Fibroblast of mammary gland (primary cell): ENCODE data around the gene SHISA4.

ENCODE experiments used
- DNase-seq: peaks from one replicate; pipeline ENCODE4 v3.0.0-alpha.2; 2010; ENCODE audit warnings: low read depth
- H3K4me3 ChIP-seq: 2 replicates; pipeline ENCODE4 v1.5.1; 2011; ENCODE audit warnings: low read depth, mild to moderate bottlenecking, low read length, moderate library complexity; ENCODE audit not compliant: control insufficient read depth
- TF ChIP-seq, protein P1 (sequence below): conservative IDR thresholded peaks from 2 replicates; pipeline ENCODE4 v1.5.1; 2011; ENCODE audit warnings: low read depth, low read length, inconsistent platforms; ENCODE audit not compliant: control insufficient read depth, insufficient read depth

Gene SHISA4

DNA sequence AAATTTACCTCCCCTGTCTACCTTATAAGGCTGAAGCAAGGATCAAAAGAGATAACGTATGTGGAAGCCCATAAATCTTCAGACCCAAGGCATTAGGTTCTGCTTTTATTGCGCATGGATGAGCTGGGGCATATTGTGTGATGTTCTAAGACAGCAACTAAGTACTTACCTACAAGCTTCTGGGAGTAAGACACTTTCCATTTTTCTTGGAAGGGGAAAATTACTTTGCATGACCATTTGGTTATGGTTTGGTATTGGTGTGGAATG, 36.5 kb downstream of the SHISA4 start:
- DNase-seq: no peak
- H3K4me3 ChIP-seq: no peak overlapping the region
- TF ChIP-seq, protein P1, sequence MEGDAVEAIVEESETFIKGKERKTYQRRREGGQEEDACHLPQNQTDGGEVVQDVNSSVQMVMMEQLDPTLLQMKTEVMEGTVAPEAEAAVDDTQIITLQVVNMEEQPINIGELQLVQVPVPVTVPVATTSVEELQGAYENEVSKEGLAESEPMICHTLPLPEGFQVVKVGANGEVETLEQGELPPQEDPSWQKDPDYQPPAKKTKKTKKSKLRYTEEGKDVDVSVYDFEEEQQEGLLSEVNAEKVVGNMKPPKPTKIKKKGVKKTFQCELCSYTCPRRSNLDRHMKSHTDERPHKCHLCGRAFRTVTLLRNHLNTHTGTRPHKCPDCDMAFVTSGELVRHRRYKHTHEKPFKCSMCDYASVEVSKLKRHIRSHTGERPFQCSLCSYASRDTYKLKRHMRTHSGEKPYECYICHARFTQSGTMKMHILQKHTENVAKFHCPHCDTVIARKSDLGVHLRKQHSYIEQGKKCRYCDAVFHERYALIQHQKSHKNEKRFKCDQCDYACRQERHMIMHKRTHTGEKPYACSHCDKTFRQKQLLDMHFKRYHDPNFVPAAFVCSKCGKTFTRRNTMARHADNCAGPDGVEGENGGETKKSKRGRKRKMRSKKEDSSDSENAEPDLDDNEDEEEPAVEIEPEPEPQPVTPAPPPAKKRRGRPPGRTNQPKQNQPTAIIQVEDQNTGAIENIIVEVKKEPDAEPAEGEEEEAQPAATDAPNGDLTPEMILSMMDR: no peak

- no peak for DNase-seq
- TF ChIP-seq, protein P1: no peak
- H3K4me3 ChIP-seq: no peak overlapping the region
These were observed 37.4 kb downstream of the SHISA4 start for GRCh38 chr1:201925981-201926645.

DNA sequence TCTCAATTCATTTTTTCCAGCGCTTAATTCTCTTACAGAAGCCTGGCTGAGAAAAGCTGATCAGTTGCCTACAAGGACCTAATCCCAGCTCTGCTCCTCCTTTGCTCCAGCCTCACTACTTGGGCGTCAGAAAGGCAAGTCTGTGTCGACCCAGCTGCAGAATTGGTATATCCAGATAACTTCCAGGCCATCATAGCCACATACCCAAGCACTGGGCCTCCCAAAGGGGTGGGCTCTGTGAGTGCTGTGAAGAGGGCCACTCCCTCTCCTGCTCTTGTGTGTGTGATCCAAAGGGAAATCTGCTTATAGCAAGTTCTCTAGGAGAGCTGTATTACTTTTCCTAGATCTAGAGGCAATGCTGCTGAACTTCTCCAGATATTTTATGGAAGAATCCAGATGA, 39.6 kb downstream of the SHISA4 start:
- TF ChIP-seq, protein P1: no peak
- DNase-seq: no peak
- H3K4me3 ChIP-seq: no peak overlapping the region

- no peak for DNase-seq
- TF ChIP-seq, protein P1: no peak
- H3K4me3 ChIP-seq: no peak overlapping the region
These were observed 41.4 kb downstream of the SHISA4 start for GRCh38 chr1:201930137-201930536.

DNA sequence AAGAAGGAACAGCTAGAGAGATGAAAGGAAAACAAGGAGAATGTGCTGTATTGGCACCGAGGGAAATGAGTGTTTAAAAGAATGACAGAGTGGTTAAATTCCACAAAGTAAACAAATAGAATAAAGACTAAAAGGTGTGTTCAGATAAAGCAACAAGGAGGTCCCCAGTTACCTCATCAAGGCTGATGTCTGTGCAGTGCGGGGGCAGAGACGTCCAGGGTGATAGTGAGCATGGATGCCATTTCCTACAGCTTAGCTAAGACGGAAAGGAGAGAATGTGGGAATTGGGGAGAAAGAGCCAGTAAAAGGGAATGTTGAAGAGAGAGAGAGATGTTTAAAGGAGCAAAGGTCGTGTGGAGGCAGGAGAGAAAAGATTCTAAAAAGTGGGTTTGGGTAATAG, 42.1 kb downstream of the SHISA4 start:
- H3K4me3 ChIP-seq: no peak overlapping the region

GRCh38 chr1:201933840-201934430, 45.2 kb downstream of the SHISA4 start:
- TF ChIP-seq, protein P1: no peak
- no peak for DNase-seq
- H3K4me3 ChIP-seq: no peak overlapping the region

More for the DNA sequence above, 42.1 kb downstream of the SHISA4 start:
- no peak for DNase-seq
- TF ChIP-seq, protein P1: no peak
